Caco-2 (cell line): Measurements from ENCODE around the gene A2ML1. TPM values are rescaled to one million over a fixed set of nuclear protein-coding genes. Genes with fewer than 3 reads are reported as not detected.
"Not testable (repeated sequence)": the region's sequence is repeated elsewhere in the genome, so short reads cannot be mapped to it uniquely, and the experiment has no call there.

ENCODE experiments used
- BruUV-seq: library from RNA; stranded (reverse); fragments of 400-500 nt; replicated peaks from 2 replicates; lab custom pipeline; 2021; lab: Mats Ljungman, UMichigan
- CTCF ChIA-PET: fragments of 300-600 bp; sonication (Branson Sonifier 250); formaldehyde crosslinking; loops from one replicate; lab custom pipeline; 2022; ENCODE audit warnings: antibody characterized with exemption; lab: Charles Lee
- POLR2A ChIA-PET: fragments of 300-600 bp; sonication (Branson Sonifier 250); formaldehyde crosslinking; loops from one replicate; lab custom pipeline; 2022; ENCODE audit warnings: antibody characterized with exemption; lab: Charles Lee
- DNase-seq, 2 experiments: peaks; one replicate each; pipeline versions ENCODE4 v3.0.0 to v3.0.0-alpha.2; 2020 to 2022
- H3K27me3 ChIP-seq: replicated peaks from 2 replicates; pipeline ENCODE4 v1.6.0; 2011; ENCODE audit warnings: low read length; ENCODE audit not compliant: control insufficient read depth, insufficient read depth
- H3K36me3 ChIP-seq: 2 replicates; pipeline ENCODE4 v1.5.1; 2011; ENCODE audit warnings: low read length; ENCODE audit not compliant: control insufficient read depth, insufficient read depth
- H3K4me1 ChIP-seq: fragments of 250-450 bp; sonication (Bioruptor Pico); 2 replicates; pipeline ENCODE4 v1.5.1; 2020; ENCODE audit warnings: mild to moderate bottlenecking
- H3K4me3 ChIP-seq: 2 replicates; pipeline ENCODE4 v1.5.1; 2011; ENCODE audit warnings: low read depth, mild to moderate bottlenecking, control low read depth, low read length
- H3K9me3 ChIP-seq: fragments of 250-450 bp; sonication (Bioruptor Pico); 2 replicates; pipeline ENCODE4 v1.5.1; 2020; ENCODE audit warnings: mild to moderate bottlenecking, moderate library complexity
- H3K27ac Mint-ChIP-seq: one replicate; pipeline ENCODE4 v1.8.0; 2022; ENCODE audit warnings: mixed read lengths; ENCODE audit not compliant: unreplicated experiment
- H3K27me3 Mint-ChIP-seq: one replicate; pipeline ENCODE4 v1.8.0; 2022; ENCODE audit warnings: mixed read lengths; ENCODE audit not compliant: insufficient read depth, unreplicated experiment
- H3K36me3 Mint-ChIP-seq: one replicate; pipeline ENCODE4 v1.8.0; 2022; ENCODE audit warnings: mild to moderate bottlenecking, mixed read lengths; ENCODE audit not compliant: insufficient read depth, unreplicated experiment
- H3K4me1 Mint-ChIP-seq: one replicate; pipeline ENCODE4 v1.8.0; 2022; ENCODE audit warnings: low read depth, mixed read lengths; ENCODE audit not compliant: unreplicated experiment
- H3K4me3 Mint-ChIP-seq: one replicate; pipeline ENCODE4 v1.8.0; 2022; ENCODE audit warnings: mild to moderate bottlenecking, moderate library complexity, mixed read lengths; ENCODE audit not compliant: unreplicated experiment
- H3K9me3 Mint-ChIP-seq: one replicate; pipeline ENCODE4 v1.8.0; 2022; ENCODE audit warnings: mixed read lengths; ENCODE audit not compliant: unreplicated experiment
- intact Hi-C: fragments of 100-400 bp; cut with micrococcal nuclease; formaldehyde crosslinking; loops from one replicate; pipeline ENCODE4 v1.10.0; 2022; ENCODE audit not compliant: unreplicated experiment
- total RNA-seq: library from RNA; stranded (reverse); gene quantifications from 2 replicates; pipeline ENCODE4 v1.2.3, GENCODE V29; 2022
- TF ChIP-seq, protein P1 (sequence below), 2 experiments: fragments of 200-600 bp in 1 of 2; IDR thresholded peaks; 1 replicate in 1 of 2; 2 replicates in 1 of 2; pipeline versions ENCODE4 v1.5.1 to v1.8.0; 2011 to 2022; ENCODE audit warnings: antibody characterized with exemption in 1 of 2, control low read depth in 1 of 2, inconsistent platforms in 1 of 2, low read depth in 1 of 2, low read length in 1 of 2, mild to moderate bottlenecking in 1 of 2, moderate library complexity in 1 of 2; ENCODE audit not compliant: insufficient read depth in 1 of 2, severe bottlenecking in 1 of 2, unreplicated experiment in 1 of 2

A2ML1 gene
- total RNA-seq, 1 experiment from 2014 or later, result not detected

GRCh38 chr12:8897081-8897480, 74.7 kb downstream of the A2ML1 start:
- ChIA-PET CTCF (no interaction called here), POLR2A (no interaction called here)
- H3K4me1 Mint-ChIP-seq, result no peaks in the 10 kb centered on the region
- intact Hi-C loops, result no loop called here
- no peaks in the 10 kb centered on the region for H3K4me1 ChIP-seq
- no peaks in the 10 kb centered on the region for H3K9me3 Mint-ChIP-seq
- no peaks in the 10 kb centered on the region for H3K27me3 ChIP-seq
- no peak overlapping the region for H3K4me3 Mint-ChIP-seq
- H3K36me3 Mint-ChIP-seq, result no peaks in the 10 kb centered on the region
- TF ChIP-seq, protein P1, sequence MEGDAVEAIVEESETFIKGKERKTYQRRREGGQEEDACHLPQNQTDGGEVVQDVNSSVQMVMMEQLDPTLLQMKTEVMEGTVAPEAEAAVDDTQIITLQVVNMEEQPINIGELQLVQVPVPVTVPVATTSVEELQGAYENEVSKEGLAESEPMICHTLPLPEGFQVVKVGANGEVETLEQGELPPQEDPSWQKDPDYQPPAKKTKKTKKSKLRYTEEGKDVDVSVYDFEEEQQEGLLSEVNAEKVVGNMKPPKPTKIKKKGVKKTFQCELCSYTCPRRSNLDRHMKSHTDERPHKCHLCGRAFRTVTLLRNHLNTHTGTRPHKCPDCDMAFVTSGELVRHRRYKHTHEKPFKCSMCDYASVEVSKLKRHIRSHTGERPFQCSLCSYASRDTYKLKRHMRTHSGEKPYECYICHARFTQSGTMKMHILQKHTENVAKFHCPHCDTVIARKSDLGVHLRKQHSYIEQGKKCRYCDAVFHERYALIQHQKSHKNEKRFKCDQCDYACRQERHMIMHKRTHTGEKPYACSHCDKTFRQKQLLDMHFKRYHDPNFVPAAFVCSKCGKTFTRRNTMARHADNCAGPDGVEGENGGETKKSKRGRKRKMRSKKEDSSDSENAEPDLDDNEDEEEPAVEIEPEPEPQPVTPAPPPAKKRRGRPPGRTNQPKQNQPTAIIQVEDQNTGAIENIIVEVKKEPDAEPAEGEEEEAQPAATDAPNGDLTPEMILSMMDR (IDR thresholded peaks at IDR 0.05; ENCODE audit: insufficient read depth in 1 of 2, low read depth in 1 of 2, low read length in 1 of 2, severe bottlenecking in 1 of 2, unreplicated experiment in 1 of 2), result no peak
- no peak overlapping the region for H3K27ac Mint-ChIP-seq
- no peaks in the 10 kb centered on the region; the same call in none of the 2 replicates for H3K9me3 ChIP-seq
- no peaks in the 10 kb centered on the region; the same call in 1 of the 2 replicates for H3K36me3 ChIP-seq
- no peak for DNase-seq
- H3K27me3 Mint-ChIP-seq, result peaks cover 4% of the 10 kb centered on the region
- BruUV-seq, result no TSS peak
- H3K4me3 ChIP-seq, result no peak overlapping the region

DNA sequence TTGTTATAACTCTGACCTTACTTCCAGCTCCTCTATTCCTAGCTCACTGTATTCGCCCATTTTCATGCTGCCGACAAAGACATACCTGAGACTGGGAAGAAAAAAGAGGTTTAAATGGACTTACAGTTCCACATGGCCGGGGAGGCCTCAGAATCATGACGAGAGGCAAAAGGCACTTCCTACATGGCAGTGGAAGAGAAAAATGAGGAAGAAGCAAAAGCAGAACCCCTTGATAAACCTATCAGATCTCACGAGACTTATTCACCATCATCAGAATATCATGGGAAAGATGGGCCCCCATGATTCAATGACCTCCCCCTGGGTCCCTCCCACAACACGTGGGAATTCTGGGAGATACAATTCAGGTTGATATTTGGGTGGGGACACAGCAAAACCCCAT, 77.4 kb downstream of the A2ML1 start:
- Mint-ChIP-seq H3K27me3 (peaks cover 14% of the 10 kb centered on the region), H3K4me3 (no peak overlapping the region), H3K4me1 (no peaks in the 10 kb centered on the region), H3K9me3 (no peaks in the 10 kb centered on the region), H3K27ac (no peak overlapping the region), H3K36me3 (no peaks in the 10 kb centered on the region)
- POLR2A ChIA-PET, result no interaction called here
- no peak for DNase-seq
- Histone ChIP-seq H3K4me3 (no peak overlapping the region), H3K27me3 (0 out of 2 replicates have a peak, but pooled peaks cover 1% of the 10 kb centered on the region), H3K9me3 (no peaks in the 10 kb centered on the region; the same call in none of the 2 replicates), H3K36me3 (no peaks in the 10 kb centered on the region; the same call in 1 of the 2 replicates), H3K4me1 (no peaks in the 10 kb centered on the region)
- CTCF ChIA-PET, result no interaction called here
- intact Hi-C loops, result no loop called here
- BruUV-seq, result no TSS peak
- TF ChIP-seq, protein P1 (IDR thresholded peaks at IDR 0.05; ENCODE audit: insufficient read depth in 1 of 2, low read depth in 1 of 2, low read length in 1 of 2, severe bottlenecking in 1 of 2, unreplicated experiment in 1 of 2), result no peak

DNA sequence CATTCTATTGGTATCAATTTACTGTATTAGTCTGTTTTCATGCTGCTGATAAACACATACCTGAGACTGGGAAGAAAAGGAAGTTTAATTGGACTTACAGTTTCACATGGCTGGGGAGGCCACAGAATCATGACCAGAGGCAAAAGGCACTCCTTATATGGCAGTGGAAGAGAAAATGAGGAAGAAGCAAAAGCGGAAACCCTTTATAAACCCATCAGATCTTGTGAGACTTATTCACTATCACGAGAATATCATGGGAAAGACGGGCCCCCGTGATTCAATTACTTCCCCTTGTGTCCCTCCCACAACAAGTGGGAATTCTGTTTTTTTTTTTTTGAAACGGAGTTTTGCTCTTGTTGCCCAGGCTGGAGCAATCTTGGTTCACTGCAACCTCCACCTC, 80.3 kb downstream of the A2ML1 start:
- H3K27ac Mint-ChIP-seq, H3K9me3 ChIP-seq, BruUV-seq, H3K36me3 Mint-ChIP-seq, H3K27me3 ChIP-seq, H3K9me3 Mint-ChIP-seq, H3K4me1 ChIP-seq, DNase-seq, intact Hi-C loops, H3K36me3 ChIP-seq, H3K4me3 ChIP-seq, CTCF ChIA-PET, POLR2A ChIA-PET, H3K4me3 Mint-ChIP-seq, H3K4me1 Mint-ChIP-seq: not testable (repeated sequence)
- peaks cover 18% of the 10 kb centered on the region for H3K27me3 Mint-ChIP-seq

DNA sequence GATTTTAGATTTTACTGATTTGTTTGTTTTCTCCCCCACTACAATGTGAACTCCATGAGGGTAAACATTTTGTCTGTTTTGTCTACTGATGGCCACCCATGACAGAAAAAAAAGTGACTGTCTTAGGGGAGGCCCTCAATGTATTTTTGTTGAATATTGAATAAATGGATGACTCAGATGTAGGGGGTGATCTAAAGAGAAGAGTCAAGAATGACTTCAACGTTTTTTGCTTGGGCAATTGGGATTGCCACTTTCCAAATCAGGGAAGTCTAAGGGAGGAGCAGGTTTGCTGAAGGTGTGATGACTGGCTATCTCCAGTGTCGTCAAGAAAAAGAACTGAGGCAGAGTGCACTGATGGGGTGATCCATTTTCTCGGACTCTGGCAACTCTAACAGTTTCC, 81.2 kb downstream of the A2ML1 start:
- ChIA-PET CTCF (no interaction called here), POLR2A (no interaction called here)
- Histone ChIP-seq H3K4me3 (no peak overlapping the region), H3K9me3 (no peaks in the 10 kb centered on the region; the same call in 1 of the 2 replicates), H3K27me3 (0 out of 2 replicates have a peak, but pooled peaks cover 1% of the 10 kb centered on the region), H3K36me3 (no peaks in the 10 kb centered on the region), H3K4me1 (no peaks in the 10 kb centered on the region)
- H3K4me1 Mint-ChIP-seq, result no peaks in the 10 kb centered on the region
- TF ChIP-seq, protein P1 (IDR thresholded peaks at IDR 0.05; ENCODE audit: insufficient read depth in 1 of 2, low read depth in 1 of 2, low read length in 1 of 2, severe bottlenecking in 1 of 2, unreplicated experiment in 1 of 2), result no peak
- H3K36me3 Mint-ChIP-seq, result no peaks in the 10 kb centered on the region
- BruUV-seq, result no TSS peak
- intact Hi-C loops, result no loop called here
- no peaks in the 10 kb centered on the region for H3K9me3 Mint-ChIP-seq
- H3K4me3 Mint-ChIP-seq, result no peak overlapping the region
- DNase-seq, result no peak
- no peak overlapping the region for H3K27ac Mint-ChIP-seq
- peaks cover 18% of the 10 kb centered on the region for H3K27me3 Mint-ChIP-seq
